D341Med (cell line): Measurements from ENCODE around the gene CDC26.
A peak's percentile ranks its signal among the peaks of the same experiment; 100 is the strongest.
"Not testable (repeated sequence)": the region's sequence is repeated elsewhere in the genome, so short reads cannot be mapped to it uniquely, and the experiment has no call there.

Experiments
- DNase-seq: peaks from one replicate; pipeline ENCODE4 v3.0.0; 2012; ENCODE audit warnings: low spot score

CDC26 gene

DNA sequence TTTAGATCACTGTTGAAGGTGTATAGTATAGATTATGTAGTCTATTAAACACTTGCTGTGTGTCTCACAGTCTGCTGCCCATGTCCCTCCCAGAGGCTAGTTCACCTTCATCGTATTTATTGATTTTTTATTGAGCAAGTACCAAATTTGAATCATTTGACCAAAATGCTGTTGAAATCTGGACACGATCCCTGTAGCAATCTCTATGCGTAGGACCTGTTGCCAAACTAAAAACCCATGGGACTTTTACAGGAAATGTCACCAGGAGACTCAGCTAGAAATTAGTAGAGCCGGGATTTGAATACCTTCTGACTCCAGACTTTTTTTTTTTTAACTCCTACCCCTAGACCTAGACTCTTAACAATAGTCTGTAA lies 36.5 kb downstream of the CDC26 start:
- no peak for DNase-seq

- DNase-seq, result no peak
Observed at GRCh38 chr9:113238202-113238858, 37.0 kb downstream of the CDC26 start.

DNA sequence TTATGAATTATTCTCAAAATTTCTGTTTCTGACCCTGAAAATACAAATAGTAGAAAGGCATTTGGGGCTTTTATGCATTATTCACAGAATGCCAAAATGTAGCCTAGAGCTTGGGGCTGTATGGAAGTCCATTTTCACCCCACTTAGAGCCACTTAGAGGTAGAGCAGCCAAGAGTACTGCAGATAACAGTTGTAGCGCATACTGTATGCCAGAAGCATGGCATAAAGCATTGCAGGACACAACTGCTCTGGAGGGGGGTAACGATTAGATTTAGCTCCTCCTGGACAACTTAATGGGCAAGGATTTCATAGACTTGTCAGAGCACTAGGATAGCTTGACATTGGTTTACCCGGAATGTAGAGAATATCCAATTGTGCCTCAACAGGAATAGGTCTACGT lies 38.3 kb downstream of the CDC26 start:
- DNase-seq, result no peak

DNA sequence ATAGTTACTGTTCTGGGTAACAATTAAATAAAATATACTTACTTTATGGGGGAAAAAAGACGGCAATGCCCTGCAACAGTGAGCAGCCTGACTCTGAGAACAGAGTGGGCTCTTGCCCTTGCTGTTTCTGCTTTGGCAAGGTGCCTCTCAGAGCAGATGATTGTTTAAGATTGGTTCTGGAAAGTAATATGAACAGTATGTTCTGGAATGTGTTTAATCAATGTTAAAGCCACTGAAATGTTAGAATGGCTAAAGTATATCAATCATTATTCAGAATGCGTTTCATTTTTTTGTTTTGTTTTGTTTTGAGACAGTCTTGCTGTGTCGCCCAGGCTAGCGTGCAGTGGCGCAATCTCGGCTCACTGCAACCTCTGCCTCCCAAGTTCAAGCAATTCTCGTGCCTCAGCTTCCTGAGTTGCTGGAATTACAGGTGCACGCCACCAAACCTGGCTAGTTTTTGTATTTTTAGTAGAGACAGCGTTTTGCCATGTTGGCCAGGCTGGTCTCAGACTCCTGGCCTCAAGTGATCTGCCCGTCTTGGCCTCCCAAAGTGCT lies 39.6 kb downstream of the CDC26 start:
- not testable (repeated sequence) for DNase-seq

DNA sequence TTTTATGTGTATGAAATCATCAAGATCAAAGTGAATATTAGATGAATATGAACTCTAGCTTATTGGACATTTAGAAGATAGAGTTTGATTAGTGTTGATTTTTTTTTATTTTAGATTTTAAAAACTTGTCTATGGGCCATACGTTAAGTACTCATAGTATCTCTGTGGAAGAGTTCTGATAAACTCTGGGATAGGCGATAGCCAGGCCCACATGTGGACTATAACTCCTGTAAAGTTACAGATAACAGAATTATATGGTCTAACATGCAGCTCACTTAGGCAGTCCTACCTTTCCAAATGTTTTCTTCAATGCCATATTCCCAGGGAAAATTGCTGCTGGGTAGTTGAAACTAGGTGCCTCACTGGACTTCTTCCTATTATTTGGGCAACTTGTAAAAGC lies 43.7 kb downstream of the CDC26 start:
- DNase-seq, result no peak

DNA sequence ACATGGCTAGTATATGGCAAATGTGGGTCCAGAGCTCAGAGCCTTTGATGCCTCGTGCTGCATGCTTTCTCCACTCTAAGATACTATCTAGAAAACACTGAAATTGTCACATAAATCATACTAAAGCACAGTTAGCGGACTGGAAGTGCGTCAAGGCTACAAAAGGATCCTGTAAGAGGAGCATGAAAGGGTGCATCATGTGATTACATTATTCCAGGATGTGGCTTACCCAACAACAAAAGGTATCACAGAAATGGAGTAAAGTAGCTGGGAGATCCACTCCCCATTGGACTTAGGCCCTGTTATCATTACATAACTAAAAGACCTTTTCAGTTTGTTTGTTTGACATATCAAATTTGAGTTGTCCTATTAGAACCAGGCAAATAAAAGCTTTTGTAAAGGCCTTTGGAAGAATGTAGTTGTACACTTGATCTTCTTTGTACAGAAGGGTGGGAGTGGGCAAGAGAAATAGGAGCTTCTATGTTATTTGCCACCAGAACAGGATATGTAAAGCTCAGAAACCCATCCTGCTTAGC lies 47.2 kb downstream of the CDC26 start:
- DNase-seq, result no peak

- DNase-seq, result no peak
Observed at GRCh38 chr9:113227436-113227835, 47.9 kb downstream of the CDC26 start.

DNA sequence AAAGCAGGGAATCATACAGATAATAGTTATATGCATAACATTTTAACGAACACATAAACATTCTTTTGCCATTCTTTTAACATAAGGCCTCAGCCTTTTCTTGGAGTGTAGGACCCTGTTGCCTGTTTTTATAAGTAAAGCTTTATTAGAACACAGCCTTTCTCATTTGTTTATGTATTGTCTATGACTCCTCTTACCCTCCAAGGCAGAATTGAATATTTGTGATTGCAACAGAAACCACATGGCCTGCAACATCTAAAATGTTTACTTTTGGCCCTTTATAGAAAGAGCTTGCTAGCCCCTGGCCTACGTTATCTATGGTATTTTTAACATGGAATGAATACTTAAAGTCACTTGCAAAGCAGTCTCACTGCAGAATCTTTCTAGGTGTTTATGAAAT lies 51.4 kb downstream of the CDC26 start:
- no peak for DNase-seq

- no peak for DNase-seq
Observed at GRCh38 chr9:113222482-113222841, 52.9 kb downstream of the CDC26 start.

DNA sequence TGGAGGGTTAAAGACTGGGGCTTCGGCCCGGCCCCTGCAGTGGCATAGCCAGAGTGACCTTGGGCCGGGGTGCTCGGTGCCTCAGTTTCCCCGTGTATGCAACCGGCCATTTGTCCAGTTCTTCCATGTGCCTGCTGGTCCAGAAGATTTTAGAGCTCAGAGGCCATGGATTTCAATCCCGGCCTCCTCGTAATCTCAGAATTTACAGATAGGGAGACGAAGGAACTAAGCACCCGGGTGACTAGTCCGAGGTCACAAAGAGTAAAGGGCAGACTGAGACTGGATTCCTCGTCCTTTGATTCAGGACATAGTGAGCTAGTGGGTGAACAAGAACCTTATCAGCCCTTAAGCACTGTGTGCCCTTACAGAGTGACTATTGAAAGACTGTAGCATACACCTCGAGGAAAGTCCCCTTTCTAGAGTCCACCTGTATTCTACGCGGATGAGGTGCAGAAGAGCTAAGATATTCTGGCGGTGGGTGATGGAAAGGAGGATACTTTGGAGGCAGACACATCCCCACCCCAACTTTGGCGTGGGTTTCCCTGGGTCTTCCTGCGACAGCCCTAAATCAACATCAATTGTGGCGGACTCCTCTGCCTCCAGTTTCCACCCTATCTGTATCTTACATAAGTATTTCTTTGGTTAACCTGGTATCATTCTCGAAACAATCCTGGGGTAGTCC lies 53.4 kb downstream of the CDC26 start:
- peak; percentile 22 for DNase-seq

DNA sequence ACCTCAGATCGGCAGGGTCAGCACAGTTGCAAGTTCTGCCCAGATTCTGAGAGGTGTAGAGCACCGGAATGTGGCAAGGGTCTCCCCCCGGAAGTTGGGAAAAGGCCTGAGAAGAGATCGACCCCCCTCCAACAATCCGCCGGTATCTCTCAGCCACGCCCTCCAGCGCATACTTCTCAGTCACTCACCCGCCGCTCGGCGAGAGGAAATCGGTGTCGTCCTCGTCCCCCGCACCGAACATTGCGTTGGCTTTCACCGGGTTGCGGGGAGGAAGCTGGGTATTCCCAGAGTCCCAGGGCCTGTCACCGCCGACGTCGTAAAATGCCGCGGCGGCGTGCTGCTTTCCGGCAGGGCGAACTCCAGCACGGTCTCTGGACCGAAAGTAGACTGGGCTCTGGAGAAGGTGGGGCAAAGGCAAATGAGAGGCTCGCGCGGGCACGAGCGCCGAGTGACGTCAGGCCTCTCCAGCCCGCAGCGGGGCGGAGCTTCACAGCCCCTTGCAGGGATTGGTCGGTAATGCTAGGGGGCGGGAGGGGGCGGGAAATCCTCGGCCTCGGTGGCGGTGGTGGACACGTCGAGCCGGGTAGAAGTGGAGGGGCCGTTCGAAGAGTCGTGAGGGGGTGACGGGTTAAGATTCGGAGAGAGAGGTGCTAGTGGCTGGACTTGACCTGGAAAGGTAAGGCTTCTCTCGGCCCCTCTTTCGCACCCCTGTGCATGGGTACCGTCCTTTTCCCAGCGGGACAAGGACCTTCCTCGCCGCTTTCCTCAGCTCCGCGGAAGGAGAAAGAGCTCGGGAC lies 54.2 kb downstream of the CDC26 start, which contains the start of the genes FKBP15 and SLC31A1:
Gene FKBP15 (minus strand): TSS at position 275 of the 797 bp plus-strand sequence. CDS start 34 bp downstream, at position 241.
Gene SLC31A1 (plus strand): TSS at position 542 of the 797 bp plus-strand sequence. CDS start 34,605 bp downstream, outside the sequence.
- DNase-seq, result peak; percentile 98

GRCh38 chr9:113220467-113221002 lies 54.8 kb downstream of the CDC26 start:
- DNase-seq, result no peak

GRCh38 chr9:113219969-113220368 lies 55.4 kb downstream of the CDC26 start:
- DNase-seq, result no peak

DNA sequence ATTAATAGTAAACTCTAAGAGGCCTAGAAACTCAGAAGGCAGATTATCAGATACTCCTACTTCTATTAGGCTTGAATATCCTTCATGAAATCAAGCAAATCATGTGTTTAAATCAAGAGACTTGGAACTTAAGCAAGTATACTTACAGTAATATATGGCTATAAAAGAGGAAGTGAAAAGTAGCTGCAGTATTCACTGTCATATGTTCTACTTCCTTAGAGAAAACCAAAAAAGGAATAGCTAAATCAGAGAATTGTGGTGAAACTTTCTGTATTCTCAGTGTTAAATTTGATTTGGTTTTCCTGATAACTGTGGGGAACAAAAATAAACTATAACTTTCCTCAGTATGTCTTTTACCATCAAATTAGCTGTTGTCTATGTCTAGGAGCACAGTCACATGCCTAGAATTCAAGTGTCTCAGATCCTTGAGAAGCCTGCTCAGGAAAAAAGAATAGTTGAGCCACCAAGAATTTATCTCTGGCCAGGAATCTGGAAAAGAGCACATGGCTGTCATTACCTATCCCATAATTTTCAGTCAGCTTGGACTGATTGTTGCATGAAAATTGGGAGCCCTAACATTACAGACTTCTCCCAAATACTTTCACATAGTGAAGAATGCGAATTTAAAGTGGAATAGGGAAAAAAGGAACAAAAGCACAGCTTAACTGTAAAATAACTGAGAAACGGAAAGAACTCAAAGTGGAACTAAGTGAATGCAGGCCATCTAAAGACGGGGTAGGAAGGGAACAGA lies 56.0 kb downstream of the CDC26 start:
- DNase-seq, result no peak
